Adrenal gland (tissue), 12 donors: Measurements from ENCODE around the gene RNF182. TPM values are rescaled to one million over a fixed set of nuclear protein-coding genes. Genes with fewer than 3 reads are reported as not detected.

Experiments used
- DNase-seq, 7 donors: peaks; one replicate each; pipeline ENCODE4 v3.0.0-alpha.2; 2019 to 2020
- H3K27ac ChIP-seq, 5 donors: fragments of 200-600 bp; sonication (generic) in 4 of 5; 1 replicate in 3 of 5; 2 replicates in 2 of 5; pipeline versions ENCODE4 v1.5.1 to v1.8.0; 2016 to 2020; ENCODE audit warnings: mild to moderate bottlenecking in 1 of 5
- H3K27me3 ChIP-seq: fragments of 200-600 bp; 2 replicates; pipeline ENCODE4 v1.8.0; 2021
- H3K36me3 ChIP-seq, 2 donors: fragments of 200-600 bp; replicated peaks in 1 of 2; 1 replicate in 1 of 2; 2 replicates in 1 of 2; pipeline versions ENCODE4 v1.5.1 to v1.8.0; 2018 to 2022
- H3K4me1 ChIP-seq, 2 donors: fragments of 200-600 bp; replicated peaks in 1 of 2; 1 replicate in 1 of 2; 2 replicates in 1 of 2; pipeline versions ENCODE4 v1.5.1 to v1.8.0; 2018 to 2021
- H3K4me3 ChIP-seq, 4 donors: fragments of 200-600 bp; sonication (generic) in 3 of 4; one replicate each; pipeline ENCODE4 v1.5.1; 2016 to 2018
- H3K9me3 ChIP-seq, 3 donors: fragments of 200-600 bp; sonication (generic) in 1 of 3; replicated peaks in 1 of 3; 1 replicate in 2 of 3; 2 replicates in 1 of 3; pipeline versions ENCODE4 v1.5.1 to v1.8.0; 2016 to 2021
- CTCF ChIP-seq, 6 experiments: fragments of 450-650 bp in 4 of 6; fragments of 200-600 bp in 2 of 6; sonication (generic) in 1 of 6; IDR thresholded peaks; 1 replicate in 5 of 6; 2 replicates in 1 of 6; pipeline versions ENCODE4 v1.5.1 to v1.8.0; 2016 to 2021; ENCODE audit warnings: antibody characterized with exemption in 6 of 6, mild to moderate bottlenecking in 2 of 6, moderate library complexity in 1 of 6
- POLR2A ChIP-seq, 2 donors: fragments of 450-650 bp; IDR thresholded peaks; one replicate each; pipeline ENCODE4 v1.6.1; 2017; ENCODE audit warnings: antibody characterized with exemption in 2 of 2, mild to moderate bottlenecking in 2 of 2, moderate library complexity in 1 of 2
- WGBS, 4 donors: extraction: QIAGEN DNeasy Blood & Tissue Kit in 2 of 4; methylation state at CpG; one replicate each; pipeline versions ENCODE4 v1.1.5 to v1.1.7; 2013 to 2017; 5-methylcytosine and 5-hydroxymethylcytosine counted together
- intact Hi-C, 2 donors: fragments of 100-400 bp; cut with DNase I; formaldehyde crosslinking; loops; one replicate each; pipeline versions ENCODE4 v1.14.1 to v1.15.0; 2022 to 2023
- polyA plus RNA-seq, 3 donors: library from polyadenylated mRNA; stranded (reverse); fragments of 200-250 nt in 2 of 3; fragments of 350-450 nt in 1 of 3; fragmentation: Illumina TruSeq in 1 of 3; extraction: RNeasy Lipid Tissue Mini Kit (QIAGEN cat#74804) in 1 of 3; gene quantifications; one replicate each; pipeline ENCODE4 v1.2.3, GENCODE V29; 2013 to 2014
- total RNA-seq, 9 donors: library from RNA; depleted of rRNA in 4 of 9; stranded (reverse); fragments of >200 nt in 4 of 9; fragments of 120-200 nt in 1 of 9; fragmentation: NEBNext Ultra II Directional in 1 of 9; extraction: Animal tissue kit (Norgen Biotek cat#: 25700) in 1 of 9; gene quantifications; one replicate each; pipeline versions ENCODE4 v1.1.0 to v1.2.4, GENCODE V29; 2013 to 2023
- donor health status: healthy with polysubstance abuse.
- donor health status: Bipolar disorder and iron deficiency.
- donor health status: DM: yes; HTN: yes; CAD: no.
- donor health status: DM: no; HTN: no; CAD: no.
- donor health status: DM: no; HTN: no; CAD: no.
- donor health status: DM: yes; HTN: yes; CAD: no.

Gene RNF182
- total and polyA plus RNA-seq, 12 donors, result 0.03 to 2.1 (median 0.31) TPM; not detected in 2

- H3K27ac ChIP-seq, result no peak overlapping the region
- intact Hi-C loops, result loop anchor here (5.0 to 10.0 kb wide), 3 partner anchors 151 to 234 kb away; no protein-coding TSS in a partner anchor
- H3K4me3 ChIP-seq, result no peak overlapping the region
- TF ChIP-seq CTCF (IDR thresholded peaks at IDR 0.05), result no peak
- H3K4me1 ChIP-seq, result no peaks in the 10 kb centered on the region
- peaks cover 6% of the 10 kb centered on the region for H3K27me3 ChIP-seq
- whole genome bisulfite sequencing, 4 donors, result 72 to 80% (median 73%) methylated on average over 8 of the region's 8 CpGs
- H3K36me3 ChIP-seq, result no peaks in the 10 kb centered on the region
- no peaks in the 10 kb centered on the region for H3K9me3 ChIP-seq
- no peak for DNase-seq
Observed at GRCh38 chr6:13913226-13914001, 11.3 kb upstream of the RNF182 start.

- H3K27ac ChIP-seq, result no peak overlapping the region
- WGBS, 4 donors, result 32 to 71% (median 47%) methylated on average over 2 of the region's 2 CpGs
- intact Hi-C loops, result loop anchor here (5.0 to 10.0 kb wide), 3 partner anchors 150 to 233 kb away; no protein-coding TSS in a partner anchor
- TF ChIP-seq POLR2A (IDR thresholded peaks at IDR 0.05) (no peak), CTCF (IDR thresholded peaks at IDR 0.05) (no peak)
- H3K4me1 ChIP-seq, result no peaks in the 10 kb centered on the region
- H3K4me3 ChIP-seq, result no peak overlapping the region
- no peaks in the 10 kb centered on the region for H3K36me3 ChIP-seq
- H3K9me3 ChIP-seq, result no peaks in the 10 kb centered on the region
- H3K27me3 ChIP-seq, result peaks cover 6% of the 10 kb centered on the region
- DNase-seq, result no peak
Observed at GRCh38 chr6:13914351-13914750, 10.4 kb upstream of the RNF182 start.

GRCh38 chr6:13915561-13916229 is 9.1 kb upstream of the RNF182 start:
- H3K36me3 ChIP-seq, result no peaks in the 10 kb centered on the region
- no peak for DNase-seq
- no peaks in the 10 kb centered on the region for H3K4me1 ChIP-seq
- H3K27ac ChIP-seq, result no peak overlapping the region
- peaks cover 13% of the 10 kb centered on the region for H3K27me3 ChIP-seq
- no peaks in the 10 kb centered on the region for H3K9me3 ChIP-seq
- intact Hi-C loops, result loop anchor here in 1 of 2 donors (10.0 kb wide), 2 partner anchors 149 to 229 kb away; no protein-coding TSS in a partner anchor
- TF ChIP-seq POLR2A (IDR thresholded peaks at IDR 0.05) (no peak), CTCF (IDR thresholded peaks at IDR 0.05) (no peak)
- WGBS, 4 donors, result 81 to 90% (median 88%) methylated on average over 3 of the region's 3 CpGs
- H3K4me3 ChIP-seq, result no peak overlapping the region

- DNase-seq, result peak in 1 of 7 donors; percentile 2
- no peaks in the 10 kb centered on the region for H3K36me3 ChIP-seq
- no peaks in the 10 kb centered on the region for H3K4me1 ChIP-seq
- peak overlapping the region in 1 of 5 donors; percentile 13 for H3K27ac ChIP-seq
- H3K27me3 ChIP-seq, result peaks cover 13% of the 10 kb centered on the region
- intact Hi-C loops, result loop anchor here in 1 of 2 donors (10.0 kb wide), 2 partner anchors 148 to 228 kb away; no protein-coding TSS in a partner anchor
- H3K4me3 ChIP-seq, result no peak overlapping the region
- H3K9me3 ChIP-seq, result no peaks in the 10 kb centered on the region
- WGBS, 4 donors, result 76 to 93% (median 82%) methylated on average over 5 of the region's 5 CpGs
- TF ChIP-seq POLR2A (IDR thresholded peaks at IDR 0.05) (no peak), CTCF (IDR thresholded peaks at IDR 0.05) (no peak)
Observed at GRCh38 chr6:13916230-13916944, 8.4 kb upstream of the RNF182 start.
